Activated naive CD4-positive, alpha-beta T cell treated with anti-CD3 and anti-CD28 coated beads, Interleukin-2, amount 10 ng/mL, durations not matched to agents 7 days and 5 days (primary cell): ENCODE results near the gene OR2Z1.
A peak's percentile ranks its signal among the peaks of the same experiment; 100 is the strongest.
"Not testable (repeated sequence)": the region's sequence is repeated elsewhere in the genome, so short reads cannot be mapped to it uniquely, and the experiment has no call there.

ENCODE experiments used
- CTCF ChIA-PET: fragments of 350-600 bp; sonication (Branson Sonifier 250); formaldehyde crosslinking; loops from one replicate; lab custom pipeline; 2021; ENCODE audit warnings: antibody characterized with exemption; lab: Charles Lee
- DNase-seq: peaks from one replicate; pipeline ENCODE4 v3.0.0-alpha.2; 2020
- H3K27ac Mint-ChIP-seq: one replicate; pipeline ENCODE4 v1.8.0; 2021; ENCODE audit warnings: mild to moderate bottlenecking, moderate library complexity, mixed read lengths
- H3K27me3 Mint-ChIP-seq: one replicate; pipeline ENCODE4 v1.8.0; 2021; ENCODE audit warnings: mild to moderate bottlenecking, mixed read lengths
- H3K36me3 Mint-ChIP-seq: one replicate; pipeline ENCODE4 v1.8.0; 2021; ENCODE audit warnings: mixed read lengths
- H3K4me1 Mint-ChIP-seq: one replicate; pipeline ENCODE4 v1.8.0; 2021; ENCODE audit warnings: mixed read lengths
- H3K4me3 Mint-ChIP-seq: one replicate; pipeline ENCODE4 v1.8.0; 2021; ENCODE audit warnings: mild to moderate bottlenecking, moderate library complexity, mixed read lengths
- H3K9me3 Mint-ChIP-seq: one replicate; pipeline ENCODE4 v1.8.0; 2021; ENCODE audit warnings: mixed read lengths

OR2Z1 gene

DNA sequence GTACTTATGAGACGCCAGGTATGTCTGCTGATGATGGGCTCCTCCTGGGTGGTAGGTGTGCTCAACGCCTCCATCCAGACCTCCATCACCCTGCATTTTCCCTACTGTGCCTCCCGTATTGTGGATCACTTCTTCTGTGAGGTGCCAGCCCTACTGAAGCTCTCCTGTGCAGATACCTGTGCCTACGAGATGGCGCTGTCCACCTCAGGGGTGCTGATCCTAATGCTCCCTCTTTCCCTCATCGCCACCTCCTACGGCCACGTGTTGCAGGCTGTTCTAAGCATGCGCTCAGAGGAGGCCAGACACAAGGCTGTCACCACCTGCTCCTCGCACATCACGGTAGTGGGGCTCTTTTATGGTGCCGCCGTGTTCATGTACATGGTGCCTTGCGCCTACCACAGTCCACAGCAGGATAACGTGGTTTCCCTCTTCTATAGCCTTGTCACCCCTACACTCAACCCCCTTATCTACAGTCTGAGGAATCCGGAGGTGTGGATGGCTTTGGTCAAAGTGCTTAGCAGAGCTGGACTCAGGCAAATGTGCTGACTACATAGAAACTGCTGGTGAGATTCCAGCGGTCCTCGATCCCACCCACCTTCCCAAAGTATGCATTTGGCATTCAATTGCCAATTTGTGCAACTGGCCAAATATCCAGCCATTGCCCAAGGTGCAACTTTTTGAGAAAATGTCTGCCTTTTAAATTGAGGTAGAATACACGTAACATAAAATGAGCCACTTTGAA, 10.2 kb downstream of the OR2Z1 start:
- H3K4me3 Mint-ChIP-seq: no peak overlapping the region
- peaks cover 1% of the 10 kb centered on the region for H3K36me3 Mint-ChIP-seq
- CTCF ChIA-PET: no interaction called here
- no peaks in the 10 kb centered on the region for H3K4me1 Mint-ChIP-seq
- H3K27me3 Mint-ChIP-seq: peaks cover 10% of the 10 kb centered on the region
- peaks cover 11% of the 10 kb centered on the region for H3K9me3 Mint-ChIP-seq
- no peak overlapping the region for H3K27ac Mint-ChIP-seq
- peak; percentile 50 for DNase-seq

DNA sequence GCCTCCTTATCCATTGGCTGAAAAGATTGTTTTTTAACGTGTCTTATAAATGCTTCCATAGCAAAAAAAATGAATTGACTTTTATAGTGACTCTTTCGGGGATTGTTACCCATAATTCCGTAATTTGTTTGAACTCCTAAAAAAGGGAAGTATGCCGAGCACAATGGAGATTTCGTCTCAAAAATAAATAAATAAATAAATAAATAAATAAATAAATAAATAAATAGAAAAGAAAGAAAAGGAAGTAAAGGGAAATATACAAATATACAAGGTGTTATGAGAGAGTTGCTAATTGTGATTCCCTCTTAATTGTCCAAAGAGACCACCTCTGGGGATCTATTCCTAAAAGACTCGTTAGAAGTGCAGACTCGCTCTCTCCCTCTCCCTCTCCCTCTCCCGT, 16.9 kb downstream of the OR2Z1 start:
- Mint-ChIP-seq H3K4me3 (no peak overlapping the region), H3K36me3 (no peaks in the 10 kb centered on the region), H3K27me3 (peaks cover 13% of the 10 kb centered on the region), H3K9me3 (peaks cover 3% of the 10 kb centered on the region), H3K27ac (peak overlapping the region; percentile 68), H3K4me1 (no peaks in the 10 kb centered on the region)
- CTCF ChIA-PET: interaction anchor here (0.6 kb wide), 1 partner anchor 70 kb away, joined by 3 read pairs; no protein-coding TSS in a partner anchor
- DNase-seq: no peak

DNA sequence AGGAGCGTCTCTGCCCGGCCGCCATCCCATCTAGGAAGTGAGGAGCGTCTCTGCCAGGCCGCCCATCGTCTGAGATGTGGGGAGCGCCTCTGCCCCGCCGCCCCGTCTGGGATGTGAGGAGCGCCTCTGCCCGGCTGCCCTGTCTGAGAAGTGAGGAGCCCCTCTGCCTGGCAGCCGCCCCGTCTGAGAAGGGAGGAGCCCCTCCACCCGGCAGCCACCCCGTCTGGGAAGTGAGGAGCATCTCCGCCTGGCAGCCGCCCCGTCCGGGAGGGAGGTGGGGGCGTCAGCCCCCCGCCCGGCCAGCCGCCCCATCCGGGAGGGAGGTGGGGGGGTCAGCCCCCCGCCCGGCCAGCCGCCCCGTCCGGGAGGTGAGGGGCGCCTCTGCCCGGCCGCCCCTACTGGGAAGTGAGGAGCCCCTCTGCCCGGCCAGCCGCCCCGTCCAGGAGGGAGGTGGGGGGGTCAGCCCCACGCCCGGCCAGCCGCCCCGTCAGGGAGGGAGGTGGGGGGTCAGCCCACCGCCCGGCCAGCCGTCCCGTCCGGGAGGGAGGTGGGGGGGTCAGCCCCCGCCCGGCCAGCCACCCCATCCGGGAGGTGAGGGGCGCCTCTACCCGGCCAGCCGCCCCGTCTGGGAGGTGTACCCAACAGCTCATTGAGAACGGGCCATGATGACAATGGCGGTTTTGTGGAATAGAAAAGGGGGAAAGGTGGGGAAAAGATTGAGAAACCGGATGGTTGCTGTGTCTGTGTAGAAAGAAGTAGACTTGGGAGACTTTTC, 18.0 kb downstream of the OR2Z1 start:
- H3K4me1 Mint-ChIP-seq, DNase-seq, H3K27ac Mint-ChIP-seq, H3K9me3 Mint-ChIP-seq, CTCF ChIA-PET, H3K4me3 Mint-ChIP-seq, H3K36me3 Mint-ChIP-seq: not testable (repeated sequence)
- H3K27me3 Mint-ChIP-seq: peaks cover 13% of the 10 kb centered on the region

DNA sequence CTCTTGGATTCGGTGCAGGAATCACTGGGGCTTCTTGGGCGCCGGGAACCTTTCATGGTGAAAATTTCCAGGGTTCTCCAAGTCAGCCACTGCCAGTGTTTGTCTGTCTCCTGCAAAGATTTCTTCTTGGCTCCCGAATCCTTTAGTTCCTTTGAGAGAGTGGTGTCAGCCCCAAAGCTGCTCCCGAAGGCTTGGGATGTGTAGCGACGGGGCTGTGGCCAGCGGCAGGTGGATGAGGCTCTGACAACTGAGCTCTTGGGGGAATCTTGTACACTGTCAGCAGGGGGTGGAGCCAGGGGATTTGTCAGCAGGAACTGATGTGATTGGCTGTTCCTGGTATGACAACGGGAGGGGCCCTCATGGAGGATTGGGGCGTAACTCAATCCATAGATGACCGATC, 45.8 kb downstream of the OR2Z1 start:
- H3K4me1 Mint-ChIP-seq, H3K9me3 Mint-ChIP-seq, H3K27ac Mint-ChIP-seq, H3K4me3 Mint-ChIP-seq, CTCF ChIA-PET, H3K27me3 Mint-ChIP-seq, H3K36me3 Mint-ChIP-seq: not testable (repeated sequence)
- DNase-seq: peak; percentile 19

DNA sequence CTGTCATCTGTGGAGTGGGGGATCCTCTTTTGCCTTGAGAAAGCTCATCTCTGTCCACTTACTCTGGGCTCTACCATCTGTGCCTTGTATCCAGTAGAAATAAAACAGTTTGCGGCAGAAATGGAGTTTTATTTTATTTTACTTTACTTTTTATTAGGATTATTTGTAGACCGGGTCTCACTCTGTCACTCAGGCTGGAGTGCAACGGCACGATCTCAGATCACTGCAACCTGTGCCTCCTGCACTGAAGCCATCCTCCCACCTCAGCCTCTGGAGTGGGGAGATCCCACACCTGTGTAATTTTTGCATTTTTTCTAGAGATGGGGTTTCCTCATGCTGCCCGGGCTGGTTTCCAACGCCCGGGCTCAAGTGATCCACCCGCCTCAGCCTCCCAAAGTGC, 47.8 kb downstream of the OR2Z1 start:
- H3K4me3 Mint-ChIP-seq, CTCF ChIA-PET, H3K4me1 Mint-ChIP-seq, H3K36me3 Mint-ChIP-seq, H3K27ac Mint-ChIP-seq, H3K27me3 Mint-ChIP-seq, H3K9me3 Mint-ChIP-seq, DNase-seq: not testable (repeated sequence)

DNA sequence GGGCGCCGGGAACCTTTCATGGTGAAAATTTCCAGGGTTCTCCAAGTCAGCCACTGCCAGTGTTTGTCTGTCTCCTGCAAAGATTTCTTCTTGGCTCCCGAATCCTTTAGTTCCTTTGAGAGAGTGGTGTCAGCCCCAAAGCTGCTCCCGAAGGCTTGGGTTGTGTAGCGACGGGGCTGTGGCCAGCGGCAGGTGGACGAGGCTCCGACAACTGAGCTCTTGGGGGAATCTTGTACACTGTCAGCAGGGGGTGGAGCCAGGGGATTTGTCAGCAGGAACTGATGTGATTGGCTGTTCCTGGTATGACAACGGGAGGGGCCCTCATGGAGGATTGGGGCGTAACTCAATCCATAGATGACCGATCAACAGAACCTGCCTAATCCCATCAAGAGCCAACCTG, 52.2 kb downstream of the OR2Z1 start:
- DNase-seq, H3K27ac Mint-ChIP-seq, CTCF ChIA-PET, H3K27me3 Mint-ChIP-seq, H3K9me3 Mint-ChIP-seq, H3K4me3 Mint-ChIP-seq, H3K36me3 Mint-ChIP-seq, H3K4me1 Mint-ChIP-seq: not testable (repeated sequence)
